Left lobe of liver (tissue), 2 donors: ENCODE measurements around the gene AKT2. TPM values are rescaled to one million over a fixed set of nuclear protein-coding genes. Genes with fewer than 3 reads are reported as not detected.
"Not testable (repeated sequence)": the region's sequence is repeated elsewhere in the genome, so short reads cannot be mapped to it uniquely, and the experiment has no call there.

Source experiments
- ATAC-seq: fragments of 200-7000 bp; cut with Tn5 transposase; one replicate; pipeline ENCODE4 v1.9.1; 2020; ENCODE audit warnings: mild to moderate bottlenecking, moderate library complexity
- DNase-seq: peaks from one replicate; pipeline ENCODE4 v3.0.0-alpha.2; 2020; ENCODE audit warnings: low spot score
- total RNA-seq: library from RNA; stranded (reverse); gene quantifications from one replicate; pipeline ENCODE4 v1.2.1, GENCODE V29; 2021
- donor health status: DM: no; HTN: no; CAD: no; lungs with moderate emphysema.
- donor health status: DM: no; HTN: yes; CAD: no.

Gene AKT2
- total RNA-seq: 140 TPM

DNA sequence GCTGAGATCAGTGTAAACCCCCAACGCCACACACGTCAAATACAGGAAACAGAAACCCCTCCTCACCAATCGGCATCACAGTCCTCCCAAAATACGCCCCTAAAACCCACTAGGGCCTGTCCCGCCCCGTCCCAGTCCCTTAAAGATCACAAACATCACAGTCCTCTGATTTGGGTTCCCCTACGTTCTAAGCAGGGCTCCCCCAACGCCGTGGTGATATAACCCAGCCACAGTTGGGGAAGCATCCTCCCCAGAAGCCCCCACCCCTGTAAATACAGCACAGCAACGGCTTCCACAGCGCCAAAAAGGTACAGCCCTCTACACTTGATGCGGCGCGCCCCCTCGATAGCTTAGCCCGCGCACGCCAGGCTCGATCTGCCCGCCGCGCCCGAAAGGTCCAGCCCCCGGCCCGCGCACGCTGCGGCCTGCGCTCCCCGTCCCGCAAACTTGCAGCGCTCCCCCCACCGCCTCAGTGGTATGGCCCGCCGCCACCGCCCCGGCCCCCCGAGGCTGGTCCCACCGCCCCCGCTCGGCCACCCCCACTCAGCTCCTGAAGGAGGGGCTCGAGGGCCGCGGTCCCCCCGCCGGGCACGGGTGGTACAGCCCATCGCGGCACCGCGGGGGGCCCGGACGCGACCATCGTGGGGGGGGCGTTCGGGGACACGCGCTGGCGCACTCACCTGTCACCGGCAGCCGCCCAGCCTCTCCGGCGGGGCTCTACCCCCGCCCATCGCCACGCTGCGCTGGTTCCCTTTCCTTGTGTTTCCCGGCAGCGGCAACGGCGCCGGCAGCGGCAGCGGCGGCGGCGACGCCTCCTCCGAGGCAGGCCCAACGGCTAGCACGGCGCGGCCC lies at the start of gene AKT2:
TSS of gene AKT2 (minus strand) at position 845 of the 852 bp plus-strand sequence. CDS start 20,078 bp downstream, outside the sequence.
- DNase-seq (no peak), ATAC-seq (peak; percentile 17)

DNA sequence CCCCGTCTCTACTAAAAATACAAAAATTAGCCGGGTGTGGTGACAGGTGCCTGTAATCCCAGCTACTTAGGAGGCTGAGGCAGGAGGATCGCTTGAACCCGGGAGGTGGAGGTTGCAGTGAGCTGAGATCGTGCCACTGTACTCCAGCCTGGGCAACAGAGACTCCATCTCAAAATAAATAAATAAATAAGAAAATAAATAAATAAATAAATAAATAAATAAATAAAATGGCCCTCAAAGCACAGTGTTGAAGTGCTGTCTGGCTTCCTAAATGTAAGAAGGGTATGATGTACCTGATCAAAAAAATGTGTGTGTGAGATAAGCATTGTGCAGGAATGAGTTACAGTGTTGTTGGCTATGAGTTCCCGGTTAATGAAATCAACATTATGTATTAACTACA lies 47.9 kb upstream of the AKT2 start:
- not testable (repeated sequence) for DNase-seq, ATAC-seq

DNA sequence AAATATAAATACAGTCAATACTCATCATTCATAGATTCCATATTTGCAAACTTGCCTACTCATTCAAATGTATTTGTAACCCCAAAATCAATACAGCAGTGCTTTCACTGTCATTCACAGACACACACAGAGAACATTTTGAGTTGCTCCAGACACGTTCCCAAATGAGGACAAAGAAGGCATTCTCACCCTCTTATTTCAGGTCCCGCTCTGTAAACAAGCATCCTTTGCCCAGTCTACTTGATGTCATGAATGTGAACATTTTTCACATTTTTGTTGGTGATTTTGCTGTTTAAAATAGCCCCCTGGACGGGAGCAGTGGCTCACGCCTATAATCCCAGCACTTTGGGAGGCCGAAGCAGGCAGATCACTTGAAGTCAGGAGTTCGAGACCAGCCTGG lies 47.5 kb upstream of the AKT2 start:
- ATAC-seq: no peak
- no peak for DNase-seq

DNA sequence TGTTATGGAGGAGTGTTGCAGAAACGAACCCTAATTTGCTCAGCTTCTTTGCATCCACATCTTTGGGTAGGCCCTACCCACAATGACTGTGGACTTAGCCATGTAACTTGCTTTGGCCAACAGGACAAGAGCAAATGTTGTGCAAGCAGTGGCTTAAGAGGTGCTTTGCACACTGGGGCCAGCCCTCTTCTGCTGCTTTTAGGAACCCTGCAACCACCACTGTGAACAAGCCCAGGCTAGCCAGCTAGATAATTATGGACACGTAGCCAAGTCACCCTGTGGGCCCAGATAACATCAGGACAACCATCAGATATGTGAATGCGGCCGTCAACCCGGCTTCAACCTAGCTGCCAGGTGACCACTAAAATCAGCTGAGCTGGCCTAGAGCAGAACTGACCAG lies 45.9 kb upstream of the AKT2 start:
- DNase-seq (no peak), ATAC-seq (no peak)

DNA sequence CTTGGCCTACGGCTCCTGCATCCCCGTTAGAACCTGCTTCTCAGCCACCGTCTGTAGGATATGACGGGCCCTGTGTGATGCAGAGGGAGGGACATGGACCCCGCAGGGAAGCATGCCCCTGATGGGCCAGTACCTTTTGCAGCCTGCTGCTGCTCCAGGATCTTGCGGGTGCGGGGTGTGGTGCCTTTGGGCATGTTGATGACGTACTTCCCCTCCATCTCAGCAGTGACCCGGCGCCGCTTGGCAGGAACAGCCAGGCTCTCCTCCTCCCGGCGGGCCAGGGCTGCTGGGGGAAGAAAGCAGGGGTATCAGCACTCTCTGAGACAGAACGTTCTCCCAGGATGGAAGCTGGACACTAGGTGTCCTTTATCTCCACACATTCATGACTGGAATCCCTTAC lies 41.1 kb upstream of the AKT2 start:
- ATAC-seq (no peak), DNase-seq (no peak)

- DNase-seq (no peak), ATAC-seq (no peak)
These were observed 38.6 kb upstream of the AKT2 start for GRCh38 chr19:40323705-40324104.

DNA sequence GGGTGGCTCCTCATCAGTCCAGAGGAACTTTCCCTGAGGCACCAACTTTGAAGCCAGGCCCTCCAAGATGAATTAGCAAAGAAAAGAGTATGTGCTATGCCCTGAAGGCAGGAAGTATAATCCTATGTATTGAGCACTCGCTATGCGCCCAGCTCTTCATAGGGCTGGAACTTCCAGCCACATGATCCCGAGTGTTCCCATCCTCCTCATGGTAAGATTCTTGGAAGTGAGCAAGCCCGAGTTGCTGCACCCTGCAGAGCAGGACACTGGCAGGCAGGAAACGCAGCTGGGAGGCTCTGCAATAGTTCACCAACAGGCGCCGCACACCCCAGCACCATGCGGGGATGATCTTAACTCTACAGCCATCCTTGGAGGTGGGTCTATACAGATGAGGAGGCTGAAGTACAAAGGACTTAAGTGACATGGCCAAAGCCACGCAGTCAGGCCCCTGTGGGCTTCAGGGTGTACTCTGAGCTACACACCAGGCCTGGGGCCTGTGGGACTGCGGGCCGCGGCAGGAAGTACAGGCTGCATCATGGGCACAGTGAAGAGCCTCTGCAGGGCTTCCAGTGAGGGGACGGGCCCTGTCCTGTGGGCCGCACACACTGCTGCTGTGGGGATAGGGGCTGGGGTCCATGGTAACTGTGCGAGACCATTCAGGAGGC lies 37.9 kb upstream of the AKT2 start:
- no peak for ATAC-seq
- DNase-seq: no peak

DNA sequence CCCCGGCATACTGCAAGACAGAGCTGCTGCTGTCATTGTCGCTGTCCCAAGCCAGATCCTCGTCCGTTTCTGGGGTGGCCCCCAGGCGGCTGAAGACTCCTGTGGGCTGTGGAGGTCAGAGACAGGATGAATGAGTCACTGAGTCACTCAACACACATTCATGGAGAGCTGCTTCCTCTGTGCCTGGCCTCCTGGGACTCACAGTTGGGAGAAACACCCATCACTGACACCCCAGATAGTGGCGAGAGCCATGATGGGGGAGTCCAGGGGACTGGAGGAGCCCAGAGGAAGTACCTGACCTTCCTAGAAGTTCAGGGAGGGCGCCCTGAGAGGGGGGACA lies 37.1 kb upstream of the AKT2 start:
- no peak for ATAC-seq
- no peak for DNase-seq

DNA sequence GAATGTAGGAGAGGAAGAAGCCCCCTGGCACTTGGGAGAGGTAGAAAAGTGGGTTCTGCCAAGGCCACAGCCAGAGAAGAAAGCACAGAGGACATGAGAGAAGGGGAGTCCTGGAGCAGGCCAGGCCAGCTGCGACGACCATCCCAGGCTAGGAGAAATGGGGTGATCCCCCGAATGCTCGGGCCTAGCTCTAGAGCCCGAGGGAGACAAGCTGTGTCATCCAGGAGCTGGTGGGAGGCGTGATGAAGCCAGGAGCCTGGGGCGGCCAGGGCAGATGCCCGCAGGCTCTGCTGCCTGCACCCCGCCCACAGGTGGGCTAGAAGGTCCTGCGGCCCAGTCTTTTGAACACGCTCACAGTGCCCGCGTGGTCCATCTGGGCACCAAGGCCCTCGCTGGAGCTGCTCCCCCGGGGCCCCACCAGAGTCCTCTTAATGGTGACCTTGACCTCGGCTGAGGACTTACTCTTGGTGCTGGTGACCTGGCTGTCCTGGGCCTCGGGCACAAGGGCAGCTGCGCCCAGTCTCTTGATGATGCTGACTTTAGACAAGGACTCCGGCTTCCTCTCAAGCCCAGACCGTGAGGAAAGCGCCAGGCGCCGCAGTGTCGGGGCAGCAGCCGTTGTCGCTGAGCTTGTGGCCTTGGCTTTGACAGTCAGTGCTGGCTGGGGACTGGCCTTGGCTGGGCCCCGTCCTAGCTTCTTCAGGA lies 36.6 kb upstream of the AKT2 start:
- no peak for ATAC-seq
- DNase-seq: no peak

DNA sequence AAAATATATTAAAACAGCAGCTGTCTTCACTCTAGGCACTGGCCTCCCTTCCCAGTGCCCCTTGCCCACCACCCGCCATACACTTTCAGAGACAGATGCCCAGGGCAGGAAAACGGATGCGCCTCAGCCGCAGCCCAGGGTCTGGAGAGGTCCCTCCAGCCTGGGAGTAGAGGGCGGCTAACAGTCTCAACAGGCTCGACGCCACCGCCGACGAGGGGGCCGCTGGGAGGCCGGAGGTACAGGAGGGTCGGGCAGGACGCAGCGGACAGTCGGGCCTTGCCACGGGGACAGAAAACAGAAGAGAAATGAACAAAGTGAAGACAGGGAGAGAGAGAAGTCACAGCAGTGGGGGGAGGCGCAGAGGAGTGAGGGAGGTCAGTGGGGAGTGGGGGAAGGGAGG lies 35.9 kb upstream of the AKT2 start:
- DNase-seq: no peak
- no peak for ATAC-seq

DNA sequence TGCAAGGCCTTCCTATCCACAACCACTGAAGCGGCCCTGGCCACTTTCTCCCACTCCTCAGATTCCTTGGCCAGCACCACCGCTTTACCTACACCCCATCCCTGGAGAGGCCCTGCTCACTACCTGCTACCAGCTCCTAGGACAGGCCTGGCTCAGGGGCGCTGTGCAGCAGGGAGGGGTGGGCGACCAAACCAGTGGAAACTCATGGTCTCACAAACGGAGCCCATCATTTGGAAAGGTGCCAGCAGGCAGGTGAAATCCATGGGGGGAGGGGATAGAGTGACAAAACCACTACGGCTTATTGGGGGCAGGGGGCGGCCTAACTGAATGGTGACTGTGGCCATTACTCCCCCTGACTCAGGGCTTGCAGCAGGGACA lies 35.4 kb upstream of the AKT2 start:
- DNase-seq (no peak), ATAC-seq (no peak)

GRCh38 chr19:40317338-40317737 lies 32.2 kb upstream of the AKT2 start:
- ATAC-seq (no peak), DNase-seq (no peak)

DNA sequence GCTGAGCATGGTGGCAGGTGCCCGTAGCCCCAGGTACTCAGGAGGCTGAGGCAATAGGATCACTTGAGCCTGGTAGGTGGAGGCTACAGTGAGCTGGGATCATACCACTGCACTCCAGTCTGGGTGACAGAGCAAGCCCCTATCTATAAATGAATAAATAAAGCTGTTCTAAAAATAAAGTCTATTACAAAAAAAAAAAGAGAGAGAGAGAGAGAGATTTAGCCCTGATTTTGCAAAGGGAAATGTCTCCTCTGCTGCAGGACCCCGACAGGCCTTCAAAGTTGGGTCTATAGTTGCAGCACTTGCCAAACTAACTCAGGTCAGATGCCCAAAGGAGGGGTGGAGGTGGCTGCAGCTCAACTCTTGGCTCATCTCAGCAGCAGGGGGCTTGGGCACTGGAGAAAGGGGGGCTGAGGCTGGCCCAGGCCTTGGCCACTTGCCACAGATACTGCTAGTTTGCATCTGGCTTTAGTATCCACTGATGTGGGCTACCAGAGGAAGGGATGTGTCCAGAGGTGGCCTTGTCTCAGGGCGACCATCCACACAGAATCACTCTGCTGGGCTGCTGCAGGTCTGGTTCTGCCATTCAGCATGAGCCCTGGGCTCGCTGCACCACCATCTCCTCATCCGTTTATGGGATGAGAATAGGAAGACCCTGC lies 30.8 kb upstream of the AKT2 start:
- DNase-seq: no peak
- ATAC-seq: no peak

- DNase-seq (no peak), ATAC-seq (no peak)
These were observed 29.5 kb upstream of the AKT2 start for GRCh38 chr19:40314656-40315055.

DNA sequence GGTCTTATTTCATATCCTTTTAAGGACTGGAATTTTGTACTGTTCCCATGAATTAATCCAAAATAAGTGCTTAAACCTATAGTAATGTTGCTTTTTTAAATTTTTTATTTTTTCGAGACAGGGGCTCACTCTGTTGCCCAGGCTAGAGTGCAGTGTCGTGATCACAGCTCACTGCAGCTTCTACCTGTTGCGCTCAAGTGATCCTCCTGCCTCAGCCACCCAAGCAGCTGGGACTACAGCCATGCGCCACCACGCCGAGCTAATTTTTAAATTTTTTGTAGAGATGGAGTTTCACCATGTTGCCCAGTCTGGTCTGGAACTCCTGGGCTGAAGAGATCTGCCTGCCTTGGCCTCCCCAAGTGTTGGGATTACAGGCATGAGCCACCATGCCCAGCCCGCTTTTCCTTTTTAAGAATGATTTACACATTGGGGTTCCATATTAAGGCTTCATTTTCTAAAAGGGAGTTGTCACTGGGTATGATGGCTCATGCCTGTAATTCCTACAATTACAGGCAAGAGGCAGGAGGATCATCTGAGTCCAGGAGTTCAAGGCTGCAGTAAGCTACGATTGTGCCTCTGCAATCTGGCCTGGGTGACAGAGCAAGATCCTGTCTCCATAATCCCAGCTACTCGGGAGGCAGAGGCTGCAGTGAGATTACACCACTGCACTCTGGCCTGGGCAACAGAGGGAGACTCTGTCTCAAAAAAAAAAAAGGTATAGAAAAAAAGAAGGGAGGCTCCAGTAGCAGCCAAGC lies 28.3 kb upstream of the AKT2 start:
- ATAC-seq (no peak), DNase-seq (no peak)

DNA sequence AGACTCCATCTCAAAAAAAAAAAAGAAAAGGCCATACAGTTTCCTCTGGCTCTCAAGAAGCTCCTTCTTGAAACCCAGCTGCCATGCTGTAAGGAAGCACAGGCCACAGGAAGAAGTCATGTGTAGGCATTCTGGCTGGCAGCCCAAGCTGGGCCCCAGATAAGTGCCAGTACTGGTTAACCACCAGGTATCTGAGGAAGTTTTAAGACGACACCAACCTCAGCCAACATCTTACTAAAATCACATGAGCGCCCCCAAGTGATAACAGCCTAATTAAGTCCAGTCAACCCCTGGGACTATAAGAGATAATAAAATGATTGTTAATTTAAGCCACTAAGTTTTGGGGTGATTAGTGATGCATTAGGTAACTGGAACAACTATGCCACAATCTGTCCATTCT lies 27.4 kb upstream of the AKT2 start:
- DNase-seq: no peak
- no peak for ATAC-seq

GRCh38 chr19:40309666-40310065 lies 24.5 kb upstream of the AKT2 start:
- no peak for DNase-seq
- ATAC-seq: no peak

DNA sequence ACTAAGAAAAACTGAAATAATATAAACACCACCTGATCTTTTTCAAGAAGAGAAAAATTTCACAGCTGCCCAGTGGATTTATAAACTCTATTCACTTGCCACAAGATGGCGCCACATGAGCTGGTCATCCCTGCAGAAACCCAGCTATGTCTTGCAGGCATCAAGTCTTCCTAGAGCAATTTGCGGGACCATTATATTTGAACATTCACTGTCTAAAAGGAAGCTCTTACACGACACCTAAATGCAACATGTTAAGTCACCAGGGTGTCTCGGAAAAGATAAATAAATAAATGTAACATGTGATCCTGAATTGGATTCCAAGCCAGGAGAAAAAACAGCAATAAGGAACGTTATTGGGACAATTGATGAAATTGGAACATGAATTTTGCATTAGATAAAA lies 20.3 kb upstream of the AKT2 start:
- DNase-seq: peak; percentile 70
- peak; percentile 96 for ATAC-seq

- no peak for ATAC-seq
These were observed 19.2 kb upstream of the AKT2 start for GRCh38 chr19:40304306-40304705.

DNA sequence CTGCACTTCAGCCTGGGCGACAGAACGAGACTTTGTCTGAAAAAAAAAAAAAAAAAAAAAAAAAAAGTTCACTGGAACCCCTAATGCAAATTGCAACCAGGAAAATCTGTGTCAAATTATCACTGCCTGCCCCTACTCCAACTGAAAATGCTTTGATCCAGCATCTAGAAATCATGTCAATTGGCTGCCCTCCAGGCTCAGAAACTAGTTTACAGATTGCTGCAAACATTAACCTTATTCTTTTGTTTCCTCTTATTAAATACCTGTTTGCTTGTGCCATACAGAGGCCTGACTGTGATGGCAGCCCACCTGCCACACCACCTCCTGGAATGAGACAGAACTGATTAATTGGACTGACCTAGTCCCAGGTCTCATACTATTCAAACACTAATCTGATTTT lies 18.6 kb upstream of the AKT2 start:
- DNase-seq (no peak), ATAC-seq (peak; percentile 31)

More at GRCh38 chr19:40304306-40304705, 19.2 kb upstream of the AKT2 start:
- DNase-seq: no peak
